Measurements from ENCODE around the gene AMHR2. TPM values are rescaled to one million over a fixed set of nuclear protein-coding genes. Genes with fewer than 3 reads are reported as not detected.
"Not testable (repeated sequence)": the region's sequence is repeated elsewhere in the genome, so short reads cannot be mapped to it uniquely, and the experiment has no call there.

The AMHR2 gene
- total and polyA plus RNA-seq, 2 donors (not counting 1 experiment from before 2014, with no cell fraction given): not detected

GRCh38 chr12:53383258-53383657, 40.4 kb upstream of the AMHR2 start:
- H3K4me2 ChIP-seq (replicated peaks; ENCODE audit: low read depth, low read length, poor library complexity, severe bottlenecking): peak overlapping the region; percentile 79
- H3K4me3 ChIP-seq (ENCODE audit: control extremely low read depth in 1 of 5, extremely low read depth in 1 of 5, insufficient read depth in 1 of 5, low read depth in 2 of 5, low read length in 4 of 5): no peak overlapping the region
- CTCF ChIA-PET: interaction anchor here (1.2 to 7.9 kb wide), 8 partner anchors 9 to 125 kb away, joined by 3 to 132 read pairs (median 4); no protein-coding TSS in a partner anchor
- peak overlapping the region; percentile 14 for H3K9ac ChIP-seq (ENCODE audit: low read length)
- no peak overlapping the region for H3K27ac ChIP-seq (ENCODE audit: low read length in 2 of 2)
- H3K4me1 ChIP-seq (ENCODE audit: control insufficient read depth in 2 of 2, insufficient read depth in 2 of 2, low read length in 2 of 2): peaks cover 56 to 59% of the 10 kb centered on the region in 2 donors
- no peak overlapping the region for H2AFZ ChIP-seq (ENCODE audit: insufficient read depth, low read depth, low read length, poor library complexity, severe bottlenecking)
- H3K79me2 ChIP-seq (ENCODE audit: control insufficient read depth, insufficient read depth, low read length): peaks cover 74% of the 10 kb centered on the region
- Mint-ChIP-seq H3K4me1 (peaks cover 55% of the 10 kb centered on the region), H3K27me3 (no peaks in the 10 kb centered on the region), H3K27ac (peak overlapping the region; percentile 41), H3K9me3 (ENCODE audit: insufficient read depth) (no peaks in the 10 kb centered on the region), H3K4me3 (peak overlapping the region; percentile 88)
- TF ChIP-seq EZH2 (IDR thresholded peaks at IDR 0.05; ENCODE audit: borderline replicate concordance, insufficient read depth, low read depth, low read length, poor library complexity, severe bottlenecking): no peak
- TF ChIP-seq, protein P1, sequence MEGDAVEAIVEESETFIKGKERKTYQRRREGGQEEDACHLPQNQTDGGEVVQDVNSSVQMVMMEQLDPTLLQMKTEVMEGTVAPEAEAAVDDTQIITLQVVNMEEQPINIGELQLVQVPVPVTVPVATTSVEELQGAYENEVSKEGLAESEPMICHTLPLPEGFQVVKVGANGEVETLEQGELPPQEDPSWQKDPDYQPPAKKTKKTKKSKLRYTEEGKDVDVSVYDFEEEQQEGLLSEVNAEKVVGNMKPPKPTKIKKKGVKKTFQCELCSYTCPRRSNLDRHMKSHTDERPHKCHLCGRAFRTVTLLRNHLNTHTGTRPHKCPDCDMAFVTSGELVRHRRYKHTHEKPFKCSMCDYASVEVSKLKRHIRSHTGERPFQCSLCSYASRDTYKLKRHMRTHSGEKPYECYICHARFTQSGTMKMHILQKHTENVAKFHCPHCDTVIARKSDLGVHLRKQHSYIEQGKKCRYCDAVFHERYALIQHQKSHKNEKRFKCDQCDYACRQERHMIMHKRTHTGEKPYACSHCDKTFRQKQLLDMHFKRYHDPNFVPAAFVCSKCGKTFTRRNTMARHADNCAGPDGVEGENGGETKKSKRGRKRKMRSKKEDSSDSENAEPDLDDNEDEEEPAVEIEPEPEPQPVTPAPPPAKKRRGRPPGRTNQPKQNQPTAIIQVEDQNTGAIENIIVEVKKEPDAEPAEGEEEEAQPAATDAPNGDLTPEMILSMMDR (IDR thresholded peaks at IDR 0.05): no peak
- DNase-seq: no peak
- H3K36me3 ChIP-seq (replicated peaks in 1 of 2; ENCODE audit: control extremely low read depth in 1 of 2, control insufficient read depth in 1 of 2, extremely low read depth in 1 of 2, insufficient read depth in 2 of 2, low read length in 1 of 2): peaks cover 15 to 36% of the 10 kb centered on the region in 2 experiments
- intact Hi-C loops (cut with micrococcal nuclease): no loop called here
- H3K27me3 ChIP-seq (replicated peaks in 1 of 4; ENCODE audit: control extremely low read depth in 1 of 4, control insufficient read depth in 3 of 4, insufficient read depth in 4 of 4, low read length in 3 of 4): no peaks in the 10 kb centered on the region
- WGBS (ENCODE audit: insufficient coverage): 94% methylated on average over 2 of the region's 2 CpGs
- no peaks in the 10 kb centered on the region for H3K9me3 ChIP-seq (ENCODE audit: control extremely low read depth in 1 of 3, control insufficient read depth in 2 of 3, insufficient read depth in 1 of 3, low read length in 2 of 3)
- ATAC-seq (ENCODE audit: low read depth): no peak
- H4K20me1 ChIP-seq (ENCODE audit: control insufficient read depth, insufficient read depth, low read length, poor library complexity, severe bottlenecking): peaks cover 65% of the 10 kb centered on the region
- POLR2A ChIA-PET: interaction anchor here (0.6 kb wide), 1 partner anchor 304 kb away, joined by 3 read pairs; the partner anchor contains the start of gene SPRYD3

- ATAC-seq (ENCODE audit: low read depth); H3K9ac ChIP-seq (ENCODE audit: low read length); DNase-seq; H3K27me3 Mint-ChIP-seq; H2AFZ ChIP-seq (ENCODE audit: insufficient read depth, low read depth, low read length, poor library complexity, severe bottlenecking); H3K27ac Mint-ChIP-seq; intact Hi-C loops (cut with micrococcal nuclease); H3K27me3 ChIP-seq (replicated peaks in 1 of 4; ENCODE audit: control extremely low read depth in 1 of 4, control insufficient read depth in 3 of 4, insufficient read depth in 4 of 4, low read length in 3 of 4); H3K9me3 ChIP-seq (ENCODE audit: control extremely low read depth in 1 of 3, control insufficient read depth in 2 of 3, insufficient read depth in 1 of 3, low read length in 2 of 3); H3K9me3 Mint-ChIP-seq (ENCODE audit: insufficient read depth); H3K4me3 ChIP-seq (ENCODE audit: control extremely low read depth in 1 of 5, extremely low read depth in 1 of 5, insufficient read depth in 1 of 5, low read depth in 2 of 5, low read length in 4 of 5): not testable (repeated sequence)
- peaks cover 15 to 57% of the 10 kb centered on the region in 2 experiments for H3K36me3 ChIP-seq (replicated peaks in 1 of 2; ENCODE audit: control extremely low read depth in 1 of 2, control insufficient read depth in 1 of 2, extremely low read depth in 1 of 2, insufficient read depth in 2 of 2, low read length in 1 of 2)
- H3K27ac ChIP-seq (ENCODE audit: low read length in 2 of 2): peak overlapping the region in 1 of 2 donors; percentile 54
- 98% methylated on average over 4 of the region's 5 CpGs for WGBS (ENCODE audit: insufficient coverage)
- H3K4me1 Mint-ChIP-seq: peaks cover 69% of the 10 kb centered on the region
- H3K4me2 ChIP-seq (replicated peaks; ENCODE audit: low read depth, low read length, poor library complexity, severe bottlenecking): peak overlapping the region; percentile 53
- CTCF ChIA-PET: interaction anchor here (0.7 to 2.7 kb wide), 8 partner anchors 10 to 210 kb away, joined by 3 to 9 read pairs (median 4); partner anchors contain the start of gene AAAS
- H3K4me1 ChIP-seq (ENCODE audit: control insufficient read depth in 2 of 2, insufficient read depth in 2 of 2, low read length in 2 of 2): peaks cover 51 to 57% of the 10 kb centered on the region in 2 donors
- H3K79me2 ChIP-seq (ENCODE audit: control insufficient read depth, insufficient read depth, low read length): peaks cover 97% of the 10 kb centered on the region
- peak overlapping the region; percentile 73 for H3K4me3 Mint-ChIP-seq
- peaks cover 82% of the 10 kb centered on the region for H4K20me1 ChIP-seq (ENCODE audit: control insufficient read depth, insufficient read depth, low read length, poor library complexity, severe bottlenecking)
- POLR2A ChIA-PET: interaction anchor here (0.7 kb wide), 2 partner anchors 9 to 28 kb away, joined by 5 to 6 read pairs; no protein-coding TSS in a partner anchor
Measured at GRCh38 chr12:53386381-53386780, 37.3 kb upstream of the AMHR2 start.
